WTC11 (cell line): ENCODE data around the gene PXMP2. TPM values are rescaled to one million over a fixed set of nuclear protein-coding genes. Genes with fewer than 3 reads are reported as not detected.

Experiments used
- ATAC-seq: fragments of 200-7000 bp; cut with Tn5 transposase; 2 replicates; pipeline ENCODE4 v1.10.0; 2021; ENCODE audit warnings: mild to moderate bottlenecking, moderate library complexity
- CTCF ChIA-PET: fragments of 300-600 bp; sonication (Branson Sonifier 250); formaldehyde crosslinking; loops from one replicate; lab custom pipeline; 2021; ENCODE audit warnings: antibody characterized with exemption; lab: Charles Lee
- POLR2A ChIA-PET: fragments of 350-600 bp; sonication (Branson Sonifier 250); formaldehyde crosslinking; loops from one replicate; lab custom pipeline; 2021; ENCODE audit warnings: antibody characterized with exemption; lab: Charles Lee
- DNase-seq: peaks from one replicate; pipeline ENCODE4 v3.0.0; 2021; ENCODE audit warnings: low spot score
- H3K27ac Mint-ChIP-seq: 2 replicates; pipeline ENCODE4 v1.8.0; 2021; ENCODE audit warnings: mixed read lengths
- H3K27me3 Mint-ChIP-seq: 2 replicates; pipeline ENCODE4 v1.8.0; 2021; ENCODE audit warnings: low read depth, mild to moderate bottlenecking, moderate library complexity, mixed read lengths
- H3K36me3 Mint-ChIP-seq: 2 replicates; pipeline ENCODE4 v1.8.0; 2021; ENCODE audit warnings: mixed read lengths
- H3K4me1 Mint-ChIP-seq: 2 replicates; pipeline ENCODE4 v1.8.0; 2022; ENCODE audit warnings: mixed read lengths
- H3K4me3 Mint-ChIP-seq: 2 replicates; pipeline ENCODE4 v1.8.0; 2021; ENCODE audit warnings: mild to moderate bottlenecking, moderate library complexity, mixed read lengths
- H3K9me3 Mint-ChIP-seq: 2 replicates; pipeline ENCODE4 v1.8.0; 2021; ENCODE audit warnings: mixed read lengths
- ESRRA ChIP-seq: sonication (generic); formaldehyde crosslinking; IDR thresholded peaks from 2 replicates; pipeline ENCODE4 v1.8.1; 2022; ENCODE audit warnings: mild to moderate bottlenecking, missing genetic modification reagents, borderline replicate concordance
- GABPB1 ChIP-seq: sonication (generic); formaldehyde crosslinking; IDR thresholded peaks from 2 replicates; pipeline ENCODE4 v1.8.1; 2023; ENCODE audit warnings: mild to moderate bottlenecking, missing genetic modification reagents
- HMGA2 ChIP-seq: fragments of 250-450 bp; sonication (Bioruptor Pico); IDR thresholded peaks from 2 replicates; pipeline ENCODE4 v1.4.0; 2021; ENCODE audit warnings: mild to moderate bottlenecking, moderate library complexity
- JAZF1 ChIP-seq: fragments of 250-450 bp; sonication (Bioruptor Pico); IDR thresholded peaks from 2 replicates; pipeline ENCODE4 v1.9.0; 2021; ENCODE audit warnings: moderate library complexity, mild to moderate bottlenecking, inconsistent platforms
- MXD4 ChIP-seq: fragments of 250-450 bp; sonication (Bioruptor Pico); IDR thresholded peaks from 2 replicates; pipeline ENCODE4 v1.8.0; 2021; ENCODE audit warnings: mild to moderate bottlenecking, moderate library complexity, borderline replicate concordance
- PRRX2 ChIP-seq: fragments of 250-450 bp; sonication (Bioruptor Pico); IDR thresholded peaks from 2 replicates; pipeline ENCODE4 v1.8.0; 2021; ENCODE audit warnings: mild to moderate bottlenecking
- SMAD4 ChIP-seq: sonication (generic); formaldehyde crosslinking; IDR thresholded peaks from 2 replicates; pipeline ENCODE4 v1.8.0; 2022; ENCODE audit warnings: mild to moderate bottlenecking, missing genetic modification reagents
- ZNF219 ChIP-seq: sonication (generic); formaldehyde crosslinking; IDR thresholded peaks from 2 replicates; pipeline ENCODE4 v1.8.0; 2023; ENCODE audit warnings: missing genetic modification reagents, mild to moderate bottlenecking, borderline replicate concordance
- ZNF263 ChIP-seq: sonication (generic); formaldehyde crosslinking; IDR thresholded peaks from 2 replicates; pipeline ENCODE4 v1.8.1; 2022; ENCODE audit warnings: low read depth, mild to moderate bottlenecking, moderate library complexity, missing genetic modification reagents
- ZNF396 ChIP-seq: fragments of 250-450 bp; sonication (Bioruptor Pico); IDR thresholded peaks from 2 replicates; pipeline ENCODE4 v1.8.0; 2021; ENCODE audit warnings: mild to moderate bottlenecking, moderate library complexity, borderline replicate concordance
- ZNF416 ChIP-seq: fragments of 250-450 bp; sonication (Bioruptor Pico); IDR thresholded peaks from 2 replicates; pipeline ENCODE4 v1.9.0; 2021; ENCODE audit warnings: mild to moderate bottlenecking, inconsistent platforms
- ZNF423 ChIP-seq: fragments of 250-450 bp; sonication (Bioruptor Pico); IDR thresholded peaks from 2 replicates; pipeline ENCODE4 v2.1.2; 2022; ENCODE audit warnings: mild to moderate bottlenecking, moderate library complexity
- total RNA-seq: library from RNA; stranded (reverse); gene quantifications from 3 replicates; pipeline ENCODE4 v1.2.3, GENCODE V29; 2021
- TF ChIP-seq, protein P1 (sequence below): fragments of 250-450 bp; sonication (Bioruptor Pico); IDR thresholded peaks from 2 replicates; pipeline ENCODE4 v1.9.0; 2021; ENCODE audit warnings: mild to moderate bottlenecking, borderline replicate concordance
- TF ChIP-seq, protein P2 (sequence below): sonication (generic); formaldehyde crosslinking; IDR thresholded peaks from 2 replicates; pipeline ENCODE4 v1.8.1; 2022; ENCODE audit warnings: mild to moderate bottlenecking, missing genetic modification reagents, moderate library complexity, borderline replicate concordance
- TF ChIP-seq, protein P3 (sequence below): sonication (generic); formaldehyde crosslinking; IDR thresholded peaks from 2 replicates; pipeline ENCODE4 v1.8.0; 2023; ENCODE audit warnings: mild to moderate bottlenecking, missing genetic modification reagents
- TF ChIP-seq, protein P4 (sequence below): sonication (generic); formaldehyde crosslinking; IDR thresholded peaks from 2 replicates; pipeline ENCODE4 v1.8.1; 2022; ENCODE audit warnings: mild to moderate bottlenecking, moderate library complexity, missing genetic modification reagents
- TF ChIP-seq, protein P5 (sequence below): fragments of 250-450 bp; sonication (Bioruptor Pico); IDR thresholded peaks from 2 replicates; pipeline ENCODE4 v1.8.0; 2021; ENCODE audit warnings: mild to moderate bottlenecking
- TF ChIP-seq, protein P6 (sequence below): sonication (generic); formaldehyde crosslinking; IDR thresholded peaks from 2 replicates; pipeline ENCODE4 v1.8.0; 2023; ENCODE audit warnings: missing genetic modification reagents
- TF ChIP-seq, protein P7 (sequence below): fragments of 250-450 bp; sonication (Bioruptor Pico); IDR thresholded peaks from 2 replicates; pipeline ENCODE4 v2.1.2; 2022; ENCODE audit warnings: mild to moderate bottlenecking, moderate library complexity

PXMP2 gene
- total RNA-seq, 1 experiment from 2014 or later = 12.6 TPM

DNA sequence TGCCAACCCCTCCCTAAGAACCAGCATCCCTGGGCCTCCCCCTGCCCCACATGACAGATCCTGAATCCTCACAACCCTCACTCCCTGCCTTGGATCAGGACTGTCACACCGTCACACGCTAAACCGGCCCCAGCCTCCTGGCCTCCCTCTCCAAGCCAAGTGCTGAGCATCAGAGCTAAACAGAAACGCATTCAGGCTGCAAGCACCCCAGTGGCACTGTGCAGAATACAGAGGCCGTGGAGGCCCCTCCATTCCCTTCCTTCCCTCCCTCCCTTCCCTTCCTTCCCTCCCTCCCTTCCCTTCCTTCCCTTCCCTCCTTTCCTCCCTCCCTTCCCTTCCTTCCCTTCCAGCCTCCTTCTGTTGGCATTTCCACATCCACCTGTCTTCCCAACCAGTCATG, 12.8 kb upstream of the PXMP2 start:
- DNase-seq = no peak
- ATAC-seq = no peak
- no peaks in the 10 kb centered on the region for H3K4me1 Mint-ChIP-seq
- no peak overlapping the region for H3K27ac Mint-ChIP-seq
- CTCF ChIA-PET = no interaction called here
- H3K4me3 Mint-ChIP-seq = no peak overlapping the region
- TF ChIP-seq, protein P1, sequence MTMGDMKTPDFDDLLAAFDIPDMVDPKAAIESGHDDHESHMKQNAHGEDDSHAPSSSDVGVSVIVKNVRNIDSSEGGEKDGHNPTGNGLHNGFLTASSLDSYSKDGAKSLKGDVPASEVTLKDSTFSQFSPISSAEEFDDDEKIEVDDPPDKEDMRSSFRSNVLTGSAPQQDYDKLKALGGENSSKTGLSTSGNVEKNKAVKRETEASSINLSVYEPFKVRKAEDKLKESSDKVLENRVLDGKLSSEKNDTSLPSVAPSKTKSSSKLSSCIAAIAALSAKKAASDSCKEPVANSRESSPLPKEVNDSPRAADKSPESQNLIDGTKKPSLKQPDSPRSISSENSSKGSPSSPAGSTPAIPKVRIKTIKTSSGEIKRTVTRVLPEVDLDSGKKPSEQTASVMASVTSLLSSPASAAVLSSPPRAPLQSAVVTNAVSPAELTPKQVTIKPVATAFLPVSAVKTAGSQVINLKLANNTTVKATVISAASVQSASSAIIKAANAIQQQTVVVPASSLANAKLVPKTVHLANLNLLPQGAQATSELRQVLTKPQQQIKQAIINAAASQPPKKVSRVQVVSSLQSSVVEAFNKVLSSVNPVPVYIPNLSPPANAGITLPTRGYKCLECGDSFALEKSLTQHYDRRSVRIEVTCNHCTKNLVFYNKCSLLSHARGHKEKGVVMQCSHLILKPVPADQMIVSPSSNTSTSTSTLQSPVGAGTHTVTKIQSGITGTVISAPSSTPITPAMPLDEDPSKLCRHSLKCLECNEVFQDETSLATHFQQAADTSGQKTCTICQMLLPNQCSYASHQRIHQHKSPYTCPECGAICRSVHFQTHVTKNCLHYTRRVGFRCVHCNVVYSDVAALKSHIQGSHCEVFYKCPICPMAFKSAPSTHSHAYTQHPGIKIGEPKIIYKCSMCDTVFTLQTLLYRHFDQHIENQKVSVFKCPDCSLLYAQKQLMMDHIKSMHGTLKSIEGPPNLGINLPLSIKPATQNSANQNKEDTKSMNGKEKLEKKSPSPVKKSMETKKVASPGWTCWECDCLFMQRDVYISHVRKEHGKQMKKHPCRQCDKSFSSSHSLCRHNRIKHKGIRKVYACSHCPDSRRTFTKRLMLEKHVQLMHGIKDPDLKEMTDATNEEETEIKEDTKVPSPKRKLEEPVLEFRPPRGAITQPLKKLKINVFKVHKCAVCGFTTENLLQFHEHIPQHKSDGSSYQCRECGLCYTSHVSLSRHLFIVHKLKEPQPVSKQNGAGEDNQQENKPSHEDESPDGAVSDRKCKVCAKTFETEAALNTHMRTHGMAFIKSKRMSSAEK (CRISPR knock-in tag) = no peak
- TF ChIP-seq, protein P2, sequence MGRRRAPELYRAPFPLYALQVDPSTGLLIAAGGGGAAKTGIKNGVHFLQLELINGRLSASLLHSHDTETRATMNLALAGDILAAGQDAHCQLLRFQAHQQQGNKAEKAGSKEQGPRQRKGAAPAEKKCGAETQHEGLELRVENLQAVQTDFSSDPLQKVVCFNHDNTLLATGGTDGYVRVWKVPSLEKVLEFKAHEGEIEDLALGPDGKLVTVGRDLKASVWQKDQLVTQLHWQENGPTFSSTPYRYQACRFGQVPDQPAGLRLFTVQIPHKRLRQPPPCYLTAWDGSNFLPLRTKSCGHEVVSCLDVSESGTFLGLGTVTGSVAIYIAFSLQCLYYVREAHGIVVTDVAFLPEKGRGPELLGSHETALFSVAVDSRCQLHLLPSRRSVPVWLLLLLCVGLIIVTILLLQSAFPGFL (CRISPR knock-in tag) = no peak
- no peak for TF ChIP-seq ESRRA (CRISPR knock-in tag)
- no peak for TF ChIP-seq SMAD4 (CRISPR knock-in tag)
- no peak for TF ChIP-seq ZNF219
- TF ChIP-seq ZNF416 (CRISPR knock-in tag) = no peak
- TF ChIP-seq, protein P3, sequence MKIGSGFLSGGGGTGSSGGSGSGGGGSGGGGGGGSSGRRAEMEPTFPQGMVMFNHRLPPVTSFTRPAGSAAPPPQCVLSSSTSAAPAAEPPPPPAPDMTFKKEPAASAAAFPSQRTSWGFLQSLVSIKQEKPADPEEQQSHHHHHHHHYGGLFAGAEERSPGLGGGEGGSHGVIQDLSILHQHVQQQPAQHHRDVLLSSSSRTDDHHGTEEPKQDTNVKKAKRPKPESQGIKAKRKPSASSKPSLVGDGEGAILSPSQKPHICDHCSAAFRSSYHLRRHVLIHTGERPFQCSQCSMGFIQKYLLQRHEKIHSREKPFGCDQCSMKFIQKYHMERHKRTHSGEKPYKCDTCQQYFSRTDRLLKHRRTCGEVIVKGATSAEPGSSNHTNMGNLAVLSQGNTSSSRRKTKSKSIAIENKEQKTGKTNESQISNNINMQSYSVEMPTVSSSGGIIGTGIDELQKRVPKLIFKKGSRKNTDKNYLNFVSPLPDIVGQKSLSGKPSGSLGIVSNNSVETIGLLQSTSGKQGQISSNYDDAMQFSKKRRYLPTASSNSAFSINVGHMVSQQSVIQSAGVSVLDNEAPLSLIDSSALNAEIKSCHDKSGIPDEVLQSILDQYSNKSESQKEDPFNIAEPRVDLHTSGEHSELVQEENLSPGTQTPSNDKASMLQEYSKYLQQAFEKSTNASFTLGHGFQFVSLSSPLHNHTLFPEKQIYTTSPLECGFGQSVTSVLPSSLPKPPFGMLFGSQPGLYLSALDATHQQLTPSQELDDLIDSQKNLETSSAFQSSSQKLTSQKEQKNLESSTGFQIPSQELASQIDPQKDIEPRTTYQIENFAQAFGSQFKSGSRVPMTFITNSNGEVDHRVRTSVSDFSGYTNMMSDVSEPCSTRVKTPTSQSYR (CRISPR knock-in tag) = no peak
- no peak for TF ChIP-seq ZNF396 (CRISPR knock-in tag)
- TF ChIP-seq, protein P4, sequence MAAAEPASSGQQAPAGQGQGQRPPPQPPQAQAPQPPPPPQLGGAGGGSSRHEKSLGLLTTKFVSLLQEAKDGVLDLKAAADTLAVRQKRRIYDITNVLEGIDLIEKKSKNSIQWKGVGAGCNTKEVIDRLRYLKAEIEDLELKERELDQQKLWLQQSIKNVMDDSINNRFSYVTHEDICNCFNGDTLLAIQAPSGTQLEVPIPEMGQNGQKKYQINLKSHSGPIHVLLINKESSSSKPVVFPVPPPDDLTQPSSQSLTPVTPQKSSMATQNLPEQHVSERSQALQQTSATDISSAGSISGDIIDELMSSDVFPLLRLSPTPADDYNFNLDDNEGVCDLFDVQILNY (CRISPR knock-in tag) = no peak
- no peak for TF ChIP-seq ZNF263 (CRISPR knock-in tag)
- TF ChIP-seq, protein P5, sequence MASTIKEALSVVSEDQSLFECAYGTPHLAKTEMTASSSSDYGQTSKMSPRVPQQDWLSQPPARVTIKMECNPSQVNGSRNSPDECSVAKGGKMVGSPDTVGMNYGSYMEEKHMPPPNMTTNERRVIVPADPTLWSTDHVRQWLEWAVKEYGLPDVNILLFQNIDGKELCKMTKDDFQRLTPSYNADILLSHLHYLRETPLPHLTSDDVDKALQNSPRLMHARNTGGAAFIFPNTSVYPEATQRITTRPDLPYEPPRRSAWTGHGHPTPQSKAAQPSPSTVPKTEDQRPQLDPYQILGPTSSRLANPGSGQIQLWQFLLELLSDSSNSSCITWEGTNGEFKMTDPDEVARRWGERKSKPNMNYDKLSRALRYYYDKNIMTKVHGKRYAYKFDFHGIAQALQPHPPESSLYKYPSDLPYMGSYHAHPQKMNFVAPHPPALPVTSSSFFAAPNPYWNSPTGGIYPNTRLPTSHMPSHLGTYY (CRISPR knock-in tag) = no peak
- TF ChIP-seq, protein P6, sequence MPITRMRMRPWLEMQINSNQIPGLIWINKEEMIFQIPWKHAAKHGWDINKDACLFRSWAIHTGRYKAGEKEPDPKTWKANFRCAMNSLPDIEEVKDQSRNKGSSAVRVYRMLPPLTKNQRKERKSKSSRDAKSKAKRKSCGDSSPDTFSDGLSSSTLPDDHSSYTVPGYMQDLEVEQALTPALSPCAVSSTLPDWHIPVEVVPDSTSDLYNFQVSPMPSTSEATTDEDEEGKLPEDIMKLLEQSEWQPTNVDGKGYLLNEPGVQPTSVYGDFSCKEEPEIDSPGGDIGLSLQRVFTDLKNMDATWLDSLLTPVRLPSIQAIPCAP (CRISPR knock-in tag) = no peak
- TF ChIP-seq, all 79 proteins: peak for 0
- Mint-ChIP-seq H3K27me3 (no peaks in the 10 kb centered on the region), H3K9me3 (no peaks in the 10 kb centered on the region), H3K36me3 (peaks cover 81% of the 10 kb centered on the region)
- POLR2A ChIA-PET = no interaction called here

DNA sequence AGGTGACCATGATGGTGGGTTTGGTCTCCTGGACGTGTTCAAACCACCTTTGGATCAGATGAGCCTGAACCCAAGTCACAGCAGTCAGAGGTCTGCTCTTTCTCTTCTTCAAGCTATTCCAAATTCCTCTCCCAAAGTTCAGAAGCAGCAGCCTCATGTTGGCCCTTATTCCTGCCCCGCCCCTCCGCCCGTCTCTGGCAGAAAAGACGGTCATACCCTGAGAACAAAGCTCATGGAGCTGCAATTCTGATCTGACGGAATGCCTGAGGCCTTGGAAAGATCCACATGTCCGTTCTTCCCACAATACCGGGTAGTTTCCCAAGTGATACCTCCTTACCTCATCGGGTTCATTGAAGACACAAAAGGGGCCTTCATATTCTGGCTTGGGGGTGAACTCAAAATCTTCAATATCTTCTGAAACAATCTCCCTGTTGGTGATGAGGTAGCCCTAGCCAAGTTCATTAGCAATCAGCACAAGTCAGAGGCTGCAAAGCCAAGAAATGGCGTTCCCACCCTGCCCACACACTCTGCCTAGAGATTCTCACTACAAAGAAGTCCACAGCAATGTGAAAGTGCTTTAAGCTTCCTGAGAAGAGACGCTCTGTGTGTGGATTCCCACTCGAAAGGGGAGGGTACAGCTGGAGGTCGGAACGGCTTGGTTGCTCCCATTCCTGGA, 11.5 kb upstream of the PXMP2 start:
- no peaks in the 10 kb centered on the region for H3K4me1 Mint-ChIP-seq
- CTCF ChIA-PET = no interaction called here
- no peak for DNase-seq
- TF ChIP-seq, protein P3 (CRISPR knock-in tag) = no peak
- no peak for TF ChIP-seq MXD4 (CRISPR knock-in tag)
- TF ChIP-seq ZNF263 (CRISPR knock-in tag) = no peak
- no peak for TF ChIP-seq ZNF423 (CRISPR knock-in tag)
- TF ChIP-seq HMGA2 (CRISPR knock-in tag) = no peak
- no peak for TF ChIP-seq GABPB1
- no peak for TF ChIP-seq PRRX2 (CRISPR knock-in tag)
- no peak for TF ChIP-seq JAZF1 (CRISPR knock-in tag)
- TF ChIP-seq, protein P7, sequence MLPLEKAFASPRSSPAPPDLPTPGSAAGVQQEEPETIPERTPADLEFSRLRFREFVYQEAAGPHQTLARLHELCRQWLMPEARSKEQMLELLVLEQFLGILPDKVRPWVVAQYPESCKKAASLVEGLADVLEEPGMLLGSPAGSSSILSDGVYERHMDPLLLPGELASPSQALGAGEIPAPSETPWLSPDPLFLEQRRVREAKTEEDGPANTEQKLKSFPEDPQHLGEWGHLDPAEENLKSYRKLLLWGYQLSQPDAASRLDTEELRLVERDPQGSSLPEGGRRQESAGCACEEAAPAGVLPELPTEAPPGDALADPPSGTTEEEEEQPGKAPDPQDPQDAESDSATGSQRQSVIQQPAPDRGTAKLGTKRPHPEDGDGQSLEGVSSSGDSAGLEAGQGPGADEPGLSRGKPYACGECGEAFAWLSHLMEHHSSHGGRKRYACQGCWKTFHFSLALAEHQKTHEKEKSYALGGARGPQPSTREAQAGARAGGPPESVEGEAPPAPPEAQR (CRISPR knock-in tag) = no peak

More for the DNA sequence above, 11.5 kb upstream of the PXMP2 start:
- H3K27ac Mint-ChIP-seq = no peak overlapping the region
- H3K27me3 Mint-ChIP-seq = no peaks in the 10 kb centered on the region
- POLR2A ChIA-PET = no interaction called here
- H3K4me3 Mint-ChIP-seq = no peak overlapping the region
- H3K36me3 Mint-ChIP-seq = peaks cover 80% of the 10 kb centered on the region
- ATAC-seq = no peak
- H3K9me3 Mint-ChIP-seq = no peaks in the 10 kb centered on the region
